HG02763 (cell line): ENCODE measurements around the gene ETNPPL.
"Not testable (repeated sequence)": the region's sequence is repeated elsewhere in the genome, so short reads cannot be mapped to it uniquely, and the experiment has no call there.

Source experiments
- ATAC-seq: cut with Tn5 transposase; IDR thresholded peaks from one replicate; pipeline ENCODE4 v1.9.1; 2021; ENCODE audit warnings: mild to moderate bottlenecking, moderate library complexity; ENCODE audit not compliant: unreplicated experiment

Gene ETNPPL

DNA sequence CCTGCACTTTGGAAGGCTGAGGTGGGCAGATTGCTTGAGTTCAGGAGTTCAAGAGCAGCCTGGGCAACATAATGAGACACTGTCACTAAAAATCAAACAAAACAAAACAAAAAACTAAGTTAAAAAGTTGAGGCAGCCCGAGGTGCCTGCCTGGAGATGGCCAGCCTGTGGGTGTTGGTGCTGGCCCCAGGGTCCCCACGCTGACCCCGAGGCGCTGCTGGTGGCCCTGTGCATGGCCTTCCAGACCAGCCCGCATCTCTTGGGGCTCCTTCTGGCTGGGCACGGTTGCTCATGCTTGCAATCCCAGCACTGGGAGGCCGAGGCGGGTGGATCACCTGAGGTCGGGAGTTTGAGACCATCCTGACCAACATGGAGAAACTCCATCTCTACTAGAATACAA, 4.4 kb downstream of the ETNPPL start:
- ATAC-seq: no peak

DNA sequence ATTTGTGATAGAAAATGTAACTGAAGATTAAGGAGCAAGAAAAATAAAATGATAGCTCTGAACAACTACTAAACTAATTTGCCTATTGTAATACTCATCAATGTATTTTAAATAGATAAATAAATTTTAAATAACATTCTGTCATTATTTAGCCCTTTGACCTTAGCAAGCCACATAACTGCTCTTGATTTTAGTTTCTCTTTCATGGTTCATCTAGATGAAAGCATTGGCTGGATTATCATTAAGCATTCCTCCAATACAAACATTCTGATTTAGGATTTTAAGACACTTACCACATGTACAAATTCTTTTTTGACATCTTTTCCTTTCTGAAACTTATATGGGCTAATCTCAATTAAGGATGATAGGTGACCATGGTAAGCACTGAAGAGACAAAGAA, 8.5 kb downstream of the ETNPPL start:
- no peak for ATAC-seq

DNA sequence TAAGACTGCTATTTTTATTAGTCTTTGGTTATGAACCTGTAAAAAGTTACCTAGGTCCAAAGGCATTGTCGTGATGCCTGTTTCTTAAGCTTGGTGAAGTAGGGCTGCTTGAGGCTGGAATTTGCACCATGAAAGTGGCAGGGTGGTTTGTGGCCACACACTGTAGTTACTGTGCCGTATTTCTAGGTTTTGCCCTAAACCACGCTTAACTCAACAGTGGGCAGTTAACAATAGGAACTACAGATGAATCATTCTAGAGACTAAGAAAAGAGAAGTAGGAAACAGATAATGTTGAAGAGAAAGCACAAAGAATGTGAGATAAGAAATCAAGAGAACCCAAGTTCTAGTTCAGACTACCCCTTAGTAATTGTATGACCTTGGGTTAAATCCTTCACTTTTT, 11.5 kb downstream of the ETNPPL start:
- ATAC-seq: no peak

DNA sequence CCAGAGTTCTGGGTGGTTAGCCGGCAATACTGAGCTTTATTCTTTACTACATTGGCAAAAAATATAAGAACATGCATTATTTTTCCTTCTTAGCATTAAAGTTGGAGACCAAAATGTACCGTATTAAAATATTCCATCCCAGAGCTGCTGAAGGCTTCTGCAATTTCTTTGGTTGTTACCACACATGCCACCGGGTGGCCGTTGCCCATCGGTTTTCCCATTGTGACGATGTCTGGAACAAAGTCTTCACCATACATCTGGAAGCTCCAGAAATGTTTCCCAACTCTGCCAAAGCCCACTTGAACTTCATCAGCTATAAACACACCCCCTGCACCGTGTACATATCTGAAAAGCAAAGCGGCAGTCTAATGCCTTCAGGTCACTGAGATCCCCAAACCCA, 13.7 kb downstream of the ETNPPL start:
- ATAC-seq: no peak

DNA sequence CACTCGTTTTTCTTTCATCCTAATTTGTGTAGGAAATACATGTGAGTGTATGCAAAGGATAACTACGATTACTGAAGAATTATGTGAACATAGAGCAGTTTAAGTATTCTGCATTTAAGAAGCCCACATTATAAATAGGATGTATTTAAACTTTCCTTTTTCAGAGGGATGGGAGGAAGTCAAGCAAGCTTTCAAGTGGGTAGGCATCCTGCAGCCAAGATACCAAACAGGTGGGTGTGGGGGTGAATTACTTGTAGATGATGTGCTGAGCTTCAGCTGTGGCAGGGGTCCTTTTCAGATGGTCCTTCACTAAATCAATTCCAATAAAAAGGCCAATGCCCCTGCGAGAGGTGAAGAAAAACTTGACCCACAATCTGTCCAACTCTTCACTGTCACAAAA, 16.3 kb downstream of the ETNPPL start:
- ATAC-seq: no peak

DNA sequence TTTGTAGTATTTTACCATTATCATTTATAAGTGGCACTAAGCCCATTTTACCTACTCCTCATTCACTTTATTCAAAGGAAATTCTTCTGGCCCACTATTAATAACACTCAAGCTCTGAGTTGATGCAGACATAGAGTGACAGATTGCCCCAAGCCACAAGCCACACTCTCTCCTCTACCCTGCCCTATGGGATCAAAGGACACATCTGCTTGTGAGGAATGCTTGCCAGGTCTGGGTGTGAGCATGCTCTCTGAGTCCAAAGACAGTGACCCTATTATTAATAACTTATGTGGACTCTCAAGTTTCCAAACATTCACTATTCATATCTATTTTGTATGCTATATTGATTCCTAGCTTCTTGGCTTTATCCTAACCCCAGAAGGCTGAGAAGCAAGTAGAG, 18.5 kb downstream of the ETNPPL start:
- no peak for ATAC-seq

DNA sequence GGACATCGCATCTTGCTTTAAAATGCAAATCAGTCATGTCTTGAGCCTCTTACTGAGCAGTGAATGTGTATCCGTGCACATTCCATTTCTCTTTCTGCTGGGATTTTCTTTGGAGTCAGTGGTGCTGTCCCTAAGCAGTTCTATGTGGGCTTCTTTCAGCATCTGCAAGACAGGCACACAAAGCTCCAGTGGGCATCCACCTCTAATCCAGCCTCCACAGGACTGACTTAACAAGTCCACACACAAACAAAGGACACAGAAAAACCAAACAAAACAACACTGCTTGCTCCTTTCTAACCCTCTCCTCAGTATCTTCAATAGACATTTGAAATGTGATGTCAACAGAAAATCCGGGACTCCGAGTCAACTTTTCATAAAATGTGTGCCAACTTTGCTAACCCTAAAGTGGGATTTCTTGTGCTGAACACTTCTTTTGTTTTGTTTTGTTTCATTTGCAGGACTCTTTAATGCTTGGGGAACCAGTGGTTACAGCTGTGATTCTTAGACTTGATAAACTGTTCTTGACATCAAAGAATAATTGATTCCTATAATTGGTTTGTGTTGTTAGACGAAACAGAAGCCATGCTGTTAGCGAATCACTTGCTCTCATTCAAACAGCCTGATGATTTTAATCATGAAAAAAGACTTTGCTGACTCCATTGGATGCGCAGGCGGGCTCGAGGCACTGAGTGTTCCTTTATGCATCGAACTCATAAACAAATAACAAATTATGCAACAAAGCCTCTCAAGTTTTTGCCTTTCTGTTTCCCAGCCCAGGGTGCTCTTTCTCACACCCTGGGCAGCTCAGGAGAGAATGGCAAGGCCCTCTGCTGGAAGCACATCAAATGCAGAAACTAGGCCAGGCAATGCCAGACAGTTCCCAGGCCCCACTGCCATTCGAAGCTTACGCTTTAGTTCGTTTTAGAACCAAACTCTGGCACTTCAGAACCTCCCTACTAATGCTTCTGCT, 20.1 kb downstream of the ETNPPL start:
- no peak for ATAC-seq

DNA sequence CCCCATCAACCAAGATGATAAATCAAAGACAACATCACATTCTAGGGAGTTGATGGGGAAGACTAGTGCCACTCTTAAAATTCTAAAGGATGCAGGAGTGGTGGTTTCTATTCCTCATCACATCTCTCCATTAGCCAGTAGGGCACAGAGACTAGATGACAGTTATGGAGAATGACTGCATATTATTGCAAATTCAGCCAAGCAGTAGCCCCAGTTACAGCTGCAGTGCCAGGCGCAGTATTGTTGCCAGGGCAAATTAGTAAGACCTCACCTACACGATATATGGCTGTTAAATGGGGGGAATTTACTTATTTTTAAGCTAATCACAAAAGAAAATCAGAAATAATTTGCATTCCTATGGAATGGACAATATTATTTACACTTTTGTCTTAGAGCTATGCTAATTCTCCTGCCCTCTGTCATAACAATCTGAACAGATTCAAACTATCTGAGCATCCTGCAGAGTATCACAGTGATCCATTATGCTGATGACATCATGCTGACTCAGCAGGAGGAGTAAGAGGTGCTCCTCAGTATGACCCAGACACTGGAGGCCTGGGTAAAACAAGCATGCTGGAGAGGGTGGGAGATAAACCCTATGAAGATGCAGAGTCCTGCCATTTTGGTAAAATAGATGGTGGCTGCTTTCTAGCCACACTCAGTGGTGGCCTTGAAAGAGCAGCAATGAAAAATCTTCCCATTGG, 24.7 kb downstream of the ETNPPL start:
- no peak for ATAC-seq

DNA sequence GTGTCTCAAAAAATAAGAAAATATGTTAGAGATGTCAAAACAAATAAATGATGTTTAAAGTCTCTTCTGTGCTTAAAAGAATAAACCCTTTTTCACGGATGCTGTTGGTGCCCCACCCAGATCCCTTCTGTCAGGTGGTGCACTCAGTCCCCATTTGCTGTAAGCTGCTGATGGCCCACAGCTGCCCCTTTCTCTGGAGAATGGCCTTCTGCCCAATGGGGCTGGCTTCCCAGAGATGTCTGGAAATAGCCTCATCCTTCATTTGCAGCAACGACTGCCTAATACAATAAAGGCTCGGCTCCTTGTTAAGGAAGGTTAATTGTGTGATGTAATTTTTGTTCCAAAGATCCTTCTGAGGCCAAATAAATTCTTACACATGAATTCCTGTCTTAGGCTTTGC, 31.8 kb downstream of the ETNPPL start:
- ATAC-seq: no peak

DNA sequence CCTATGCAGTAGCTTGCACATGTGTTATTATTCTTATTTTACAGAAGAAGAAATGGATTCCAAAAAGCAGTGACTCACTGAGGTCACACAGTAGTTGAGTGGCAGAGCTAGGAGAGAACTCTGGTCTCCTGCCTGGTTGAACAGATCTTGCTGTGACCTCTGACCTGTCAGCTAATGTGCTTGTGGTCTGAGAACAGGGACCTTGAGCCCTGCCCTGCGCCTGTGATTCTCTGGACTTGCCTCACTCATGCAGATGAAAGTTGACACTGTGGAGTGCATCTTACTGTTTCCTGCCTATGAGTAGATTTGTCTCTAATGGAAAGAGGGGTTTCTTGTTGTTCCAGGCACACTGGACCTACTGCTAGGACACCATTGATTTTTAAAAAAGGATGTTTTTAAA, 32.3 kb downstream of the ETNPPL start:
- no peak for ATAC-seq

DNA sequence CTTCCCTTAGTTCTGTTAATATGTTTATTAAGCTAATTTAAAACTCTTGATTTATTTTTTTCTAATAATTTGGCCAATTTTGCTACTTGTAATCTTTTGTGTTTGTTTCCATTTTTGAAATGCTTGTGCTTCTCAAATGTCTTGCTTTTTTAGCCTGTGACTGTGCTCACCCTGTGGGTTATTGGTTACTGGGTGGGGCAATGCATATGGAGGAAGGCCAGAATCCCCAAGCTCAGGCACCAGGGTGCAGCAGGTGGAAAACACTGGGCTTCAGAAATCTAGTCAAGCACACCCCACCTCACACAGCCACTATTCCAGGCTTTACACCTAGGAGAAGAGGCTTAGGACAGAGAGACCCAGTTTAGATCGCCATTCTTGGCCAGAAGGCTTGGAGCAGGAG, 33.1 kb downstream of the ETNPPL start:
- ATAC-seq: no peak

DNA sequence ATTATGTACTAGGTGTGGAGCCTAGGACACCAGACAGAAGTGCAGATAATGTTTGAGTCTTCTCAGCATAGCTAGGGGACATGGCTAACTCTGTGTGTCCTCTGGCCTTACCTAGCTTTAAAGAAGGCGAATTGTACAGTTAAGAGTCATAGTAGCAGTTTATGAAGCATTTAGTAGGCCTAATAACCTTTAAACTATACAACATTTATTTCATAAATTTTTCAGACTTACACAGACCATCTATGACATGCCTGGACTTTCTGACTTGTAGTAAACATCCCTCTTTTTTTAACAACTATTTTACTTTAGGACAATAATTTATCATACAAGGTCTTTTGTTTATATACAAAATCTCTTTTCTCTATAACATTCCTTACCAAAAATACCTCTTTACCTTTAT, 37.4 kb downstream of the ETNPPL start:
- ATAC-seq: no peak

DNA sequence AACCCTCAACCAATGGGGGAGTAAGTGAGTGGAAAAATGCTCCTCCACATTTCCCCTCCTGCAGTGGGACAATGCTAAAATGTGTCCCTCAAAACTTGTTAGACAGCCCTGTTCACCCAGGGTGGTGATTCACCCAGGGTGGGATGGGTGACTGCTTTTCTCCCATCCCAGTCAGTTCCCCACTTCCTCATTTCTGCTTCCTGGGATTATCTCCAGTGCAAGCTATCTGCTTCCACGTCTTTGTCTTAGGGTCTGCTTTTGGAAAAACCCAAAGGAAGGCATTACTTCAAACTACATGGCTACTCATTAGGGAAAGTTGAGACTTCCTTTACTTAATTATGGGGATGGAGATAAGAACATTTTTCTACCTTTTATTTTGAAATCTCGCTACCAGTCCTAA, 45.5 kb downstream of the ETNPPL start:
- ATAC-seq: no peak

DNA sequence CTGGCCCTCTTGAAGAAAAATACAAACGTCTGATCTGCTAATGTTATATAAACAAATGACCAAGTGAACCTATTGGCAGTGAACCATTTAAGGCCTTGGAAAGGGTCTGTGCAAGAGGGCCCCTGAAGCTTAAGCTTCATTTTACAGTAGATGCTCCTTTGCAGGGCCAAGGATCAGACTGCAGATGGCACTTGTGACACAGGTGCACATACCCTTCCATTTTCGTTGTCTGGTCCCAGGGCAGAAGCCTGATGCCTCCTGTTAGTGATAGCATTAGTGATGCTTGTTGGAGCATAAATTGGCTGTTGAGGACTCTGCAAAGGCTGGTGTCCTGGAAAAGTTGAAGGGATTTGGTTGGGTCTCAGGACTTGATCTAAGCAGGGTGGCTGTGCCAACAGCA, 46.5 kb downstream of the ETNPPL start:
- ATAC-seq: no peak

DNA sequence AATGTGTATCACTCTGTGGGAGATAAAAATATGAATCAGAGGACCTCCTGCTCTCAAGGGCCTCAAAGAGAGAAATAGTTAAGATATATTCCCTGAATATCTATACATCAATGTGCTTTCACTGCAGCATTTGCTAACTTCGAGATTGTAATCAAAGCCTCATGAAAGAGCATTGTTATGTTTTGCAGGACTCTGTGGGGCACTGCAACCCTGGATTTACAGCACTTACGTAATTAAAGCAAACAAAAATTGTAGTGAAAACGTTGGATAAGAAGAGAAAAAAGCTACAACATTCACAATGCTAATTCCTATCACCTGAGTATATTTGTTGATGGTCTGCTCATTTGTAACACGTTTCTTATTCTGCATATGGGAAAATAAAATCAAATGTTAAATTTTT, 48.0 kb downstream of the ETNPPL start:
- no peak for ATAC-seq

DNA sequence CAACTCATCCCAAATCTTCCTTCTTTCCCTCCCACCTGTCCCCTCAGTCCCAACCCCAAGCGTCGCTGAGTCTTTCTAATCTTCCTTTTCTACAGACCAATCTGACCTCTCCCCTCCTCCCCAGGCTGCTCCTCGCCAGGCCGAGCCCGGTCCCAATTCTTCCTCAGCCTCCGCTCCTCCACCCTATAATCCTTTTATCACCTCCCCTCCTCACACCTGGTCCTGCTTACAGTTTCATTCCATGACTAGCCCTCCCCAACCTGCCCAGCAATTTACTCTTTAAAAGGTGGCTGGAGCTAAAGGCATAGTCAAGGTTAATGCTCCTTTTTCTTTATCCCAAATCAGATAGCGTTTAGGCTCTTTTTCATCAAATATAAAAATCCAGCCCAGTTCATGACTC, 52.3 kb downstream of the ETNPPL start:
- ATAC-seq: not testable (repeated sequence)

DNA sequence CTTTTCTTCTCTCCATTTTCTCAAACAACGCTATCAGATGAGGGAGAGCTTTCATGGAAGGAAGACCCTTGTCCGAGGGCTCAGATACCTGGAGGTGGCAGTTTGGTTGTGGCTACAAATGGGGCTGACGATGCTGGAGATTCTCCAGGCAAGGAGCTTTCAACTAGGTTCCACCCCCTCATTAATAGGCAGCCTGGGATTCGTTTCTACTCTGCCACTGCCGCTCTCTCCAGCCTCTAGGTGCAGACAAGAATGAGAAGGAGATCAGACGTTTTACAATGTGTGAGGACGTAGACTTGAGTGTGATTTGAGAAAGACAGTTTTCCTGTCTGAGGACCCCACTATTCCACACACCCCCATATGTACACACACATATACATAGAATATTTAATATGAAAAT, 53.1 kb downstream of the ETNPPL start:
- ATAC-seq: no peak

DNA sequence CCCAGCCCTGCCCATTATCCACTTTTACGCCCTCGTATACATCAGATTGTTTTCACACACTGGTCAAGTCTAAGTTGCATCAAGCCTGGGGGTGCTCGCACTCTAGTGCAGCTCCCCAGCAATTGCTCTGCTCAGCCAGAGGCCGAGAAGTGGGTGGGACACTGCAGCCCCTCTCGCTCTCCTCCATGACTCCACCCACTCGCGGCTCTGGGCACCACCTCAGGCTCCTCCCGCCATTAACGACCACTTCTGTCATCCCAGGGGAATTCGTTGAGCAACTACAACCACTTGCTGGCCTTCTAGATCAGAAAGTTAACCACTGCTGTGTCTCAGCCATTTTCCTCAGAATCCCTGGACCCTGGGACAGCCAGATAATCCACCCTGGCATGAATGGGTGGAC, 53.6 kb downstream of the ETNPPL start:
- ATAC-seq: no peak

DNA sequence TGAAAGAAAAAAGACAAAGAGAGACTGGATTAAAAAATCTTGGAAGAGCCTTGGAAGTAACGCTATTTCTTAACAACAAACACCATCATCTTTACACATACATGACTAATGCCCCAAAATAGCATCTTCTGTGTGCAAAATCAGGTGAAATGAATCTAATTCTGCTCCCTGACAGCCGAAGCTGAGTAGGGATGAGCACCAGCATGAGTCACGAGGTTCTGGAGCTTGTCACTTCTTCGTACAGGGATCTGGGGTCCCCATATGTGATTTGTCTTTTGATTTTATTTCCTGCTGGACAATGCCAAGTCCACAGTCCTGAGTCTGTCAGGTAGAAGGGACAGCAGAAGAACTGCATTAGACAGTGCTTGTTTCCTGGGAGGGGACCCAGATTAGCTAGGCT, 56.6 kb downstream of the ETNPPL start:
- no peak for ATAC-seq

DNA sequence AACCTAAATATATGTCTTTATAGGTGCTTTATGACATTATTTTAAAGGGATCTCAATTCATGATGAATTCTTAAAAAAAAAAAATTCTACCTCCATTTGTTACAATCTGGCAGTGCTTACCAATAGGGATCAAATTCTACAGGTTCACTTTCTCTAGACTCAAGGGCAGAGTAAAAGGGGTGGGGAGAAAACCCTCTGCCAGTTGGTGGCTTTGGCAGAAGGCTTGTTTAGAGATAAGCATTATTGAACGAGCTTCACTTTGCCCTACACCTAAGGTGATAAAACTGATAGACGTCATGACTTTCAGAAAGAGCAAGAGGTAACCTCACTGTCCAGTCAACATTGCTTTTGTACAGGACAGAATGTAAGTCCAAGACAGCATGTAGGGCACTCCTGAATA, 58.9 kb downstream of the ETNPPL start:
- no peak for ATAC-seq

DNA sequence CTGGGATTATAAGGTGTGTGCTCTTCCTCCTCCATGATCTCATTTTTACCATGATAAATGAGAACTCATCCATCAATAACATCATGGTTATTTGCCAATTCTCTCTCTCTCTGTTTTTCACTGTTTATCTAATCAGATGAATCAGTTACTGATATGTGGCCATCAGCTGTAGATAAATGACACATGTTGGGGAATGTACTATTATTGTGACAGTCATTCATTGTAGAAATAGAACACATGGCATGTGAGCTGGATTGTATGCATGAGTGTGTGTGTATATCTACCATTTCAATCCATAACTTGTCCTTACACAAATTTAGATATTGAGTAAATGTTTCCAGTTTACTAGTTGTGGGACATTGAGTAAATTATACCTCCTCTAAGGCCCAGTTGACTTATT, 59.5 kb downstream of the ETNPPL start:
- ATAC-seq: no peak

DNA sequence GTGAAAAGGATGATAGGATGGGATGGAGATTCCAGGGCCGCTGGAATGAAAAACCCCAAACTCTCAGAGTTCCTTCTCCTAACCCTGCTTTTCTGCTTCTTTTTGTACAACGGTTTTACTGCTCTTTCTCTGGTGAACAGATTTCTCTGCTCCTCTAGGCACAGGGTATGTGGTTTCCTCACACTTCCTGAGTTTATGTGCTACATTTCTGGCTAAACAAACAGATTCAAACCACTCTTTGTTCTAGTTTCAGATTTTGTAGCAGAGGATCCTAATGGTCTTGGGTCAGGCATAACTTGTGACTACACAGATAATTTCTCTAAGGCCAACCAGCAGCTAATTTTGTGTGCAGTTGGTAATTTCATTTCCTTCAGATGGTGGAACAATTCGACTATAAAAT, 59.9 kb downstream of the ETNPPL start:
- ATAC-seq: no peak
